Neural cell (in vitro differentiated cells): ENCODE data around the gene WNT3.

ENCODE experiments used
- CTCF ChIP-seq: fragments of 450-650 bp; IDR thresholded peaks from 2 replicates; pipeline ENCODE4 v1.5.1; 2014; ENCODE audit warnings: antibody characterized with exemption, mild to moderate bottlenecking, moderate library complexity; ENCODE audit not compliant: poor library complexity, severe bottlenecking
- EP300 ChIP-seq: fragments of 450-650 bp; conservative IDR thresholded peaks from 2 replicates; pipeline ENCODE4 v1.6.1; 2014; ENCODE audit warnings: antibody characterized with exemption, mild to moderate bottlenecking, moderate library complexity; ENCODE audit not compliant: poor library complexity, severe bottlenecking
- RAD21 ChIP-seq: fragments of 450-650 bp; conservative IDR thresholded peaks from 2 replicates; pipeline ENCODE4 v1.6.1; 2014; ENCODE audit warnings: antibody characterized with exemption, mild to moderate bottlenecking, moderate library complexity

- TF ChIP-seq RAD21 (no peak), CTCF (no peak), EP300 (no peak)
These were observed 18.0 kb upstream of the WNT3 start for GRCh38 chr17:46836500-46836899.
